Loucy (cell line): Measurements from ENCODE around the gene MYBPC2.

ENCODE experiments used
- CTCF ChIP-seq: fragments of 200-600 bp; sonication (generic); conservative IDR thresholded peaks from 2 replicates; pipeline ENCODE4 v1.5.1; 2014; ENCODE audit warnings: mild to moderate bottlenecking, antibody characterized with exemption, low read length
- EZH2phosphoT487 ChIP-seq: fragments of 200-600 bp; IDR thresholded peaks from 2 replicates; pipeline ENCODE4 v1.6.1; 2018; ENCODE audit warnings: antibody characterized with exemption, mild to moderate bottlenecking, moderate library complexity, borderline replicate concordance

GRCh38 chr19:50425581-50425980, 7.1 kb upstream of the MYBPC2 start:
- TF ChIP-seq CTCF (no peak), EZH2phosphoT487 (no peak)
